Prostate gland (tissue), 2 donors: ENCODE results near the gene CCIN. TPM values are rescaled to one million over a fixed set of nuclear protein-coding genes. Genes with fewer than 3 reads are reported as not detected.
A peak's percentile ranks its signal among the peaks of the same experiment; 100 is the strongest.
"Not testable (repeated sequence)": the region's sequence is repeated elsewhere in the genome, so short reads cannot be mapped to it uniquely, and the experiment has no call there.

ENCODE experiments used
- DNase-seq: peaks from one replicate; pipeline ENCODE4 v3.0.0-alpha.2; 2019; ENCODE audit warnings: low spot score
- H3K27ac ChIP-seq, 2 donors: fragments of 200-600 bp; sonication (generic); 2 replicates each; pipeline ENCODE4 v1.5.1; 2017 to 2019
- H3K27me3 ChIP-seq: fragments of 200-600 bp; sonication (generic); replicated peaks from 2 replicates; pipeline ENCODE4 v1.5.1; 2019; ENCODE audit not compliant: insufficient read depth
- H3K36me3 ChIP-seq, 2 donors: fragments of 200-600 bp; sonication (generic); 1 replicate in 1 of 2; 2 replicates in 1 of 2; pipeline versions ENCODE4 v1.5.1 to v1.8.1; 2017 to 2019
- H3K4me1 ChIP-seq: fragments of 200-600 bp; sonication (generic); replicated peaks from 2 replicates; pipeline ENCODE4 v1.5.1; 2019
- H3K4me3 ChIP-seq, 2 donors: fragments of 200-600 bp; sonication (generic); 2 replicates each; pipeline ENCODE4 v1.5.1; 2017 to 2019
- H3K9me3 ChIP-seq: fragments of 200-600 bp; sonication (generic); 2 replicates; pipeline ENCODE4 v1.5.1; 2017
- POLR2A ChIP-seq: fragments of 450-650 bp; IDR thresholded peaks from one replicate; pipeline ENCODE4 v1.6.1; 2016; ENCODE audit warnings: antibody characterized with exemption, mild to moderate bottlenecking
- POLR2AphosphoS5 ChIP-seq: sonication (generic); formaldehyde crosslinking; IDR thresholded peaks from one replicate; pipeline ENCODE4 v1.6.1; 2017; ENCODE audit warnings: antibody characterized with exemption
- WGBS: methylation state at CpG from one replicate; pipeline ENCODE4 v1.1.5; 2018; 5-methylcytosine and 5-hydroxymethylcytosine counted together
- intact Hi-C: fragments of 100-400 bp; cut with DNase I; formaldehyde crosslinking; loops from one replicate; pipeline ENCODE4 v1.14.2; 2022
- total RNA-seq, 2 donors: library from RNA; depleted of rRNA; stranded (reverse); fragments of >200 nt; gene quantifications; one replicate each; pipeline ENCODE4 v1.1.0, GENCODE V29; 2016
- TF ChIP-seq, protein P1 (sequence below), 4 experiments: fragments of 200-600 bp in 2 of 4; fragments of 450-650 bp in 2 of 4; sonication (generic) in 2 of 4; IDR thresholded peaks; 1 replicate in 3 of 4; 2 replicates in 1 of 4; pipeline ENCODE4 v1.5.1; 2016 to 2019; ENCODE audit warnings: antibody characterized with exemption in 4 of 4, mild to moderate bottlenecking in 2 of 4, moderate library complexity in 2 of 4

The CCIN gene
- total RNA-seq, 2 donors from 2014 or later, result 0.18 to 3.0 TPM

DNA sequence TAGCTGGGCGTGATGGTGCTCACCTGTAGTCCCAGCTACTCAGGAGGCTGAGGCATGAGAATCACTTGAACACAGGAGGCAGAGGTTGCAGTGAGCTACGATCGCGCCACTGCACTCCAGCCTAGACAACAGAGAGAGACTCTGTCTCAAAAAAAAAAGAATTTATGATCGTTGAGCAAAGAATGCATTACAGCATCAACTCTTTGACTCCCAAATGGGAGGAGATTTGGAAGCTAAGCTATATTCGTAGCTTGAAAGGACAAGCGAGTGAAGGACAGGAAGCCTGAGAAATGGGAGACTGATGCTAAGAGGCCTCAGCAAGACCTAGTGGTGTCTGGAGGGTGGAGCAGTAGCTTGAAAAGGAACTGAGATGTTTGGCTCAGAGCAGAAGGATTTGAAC, 10.3 kb upstream of the CCIN start:
- no peaks in the 10 kb centered on the region for H3K27me3 ChIP-seq
- DNase-seq, result no peak
- 75% methylated on average over 7 of the region's 7 CpGs for WGBS
- H3K27ac ChIP-seq, result no peak overlapping the region
- no peak overlapping the region for H3K4me3 ChIP-seq
- no peaks in the 10 kb centered on the region for H3K4me1 ChIP-seq
- H3K9me3 ChIP-seq, result no peaks in the 10 kb centered on the region
- TF ChIP-seq, protein P1, sequence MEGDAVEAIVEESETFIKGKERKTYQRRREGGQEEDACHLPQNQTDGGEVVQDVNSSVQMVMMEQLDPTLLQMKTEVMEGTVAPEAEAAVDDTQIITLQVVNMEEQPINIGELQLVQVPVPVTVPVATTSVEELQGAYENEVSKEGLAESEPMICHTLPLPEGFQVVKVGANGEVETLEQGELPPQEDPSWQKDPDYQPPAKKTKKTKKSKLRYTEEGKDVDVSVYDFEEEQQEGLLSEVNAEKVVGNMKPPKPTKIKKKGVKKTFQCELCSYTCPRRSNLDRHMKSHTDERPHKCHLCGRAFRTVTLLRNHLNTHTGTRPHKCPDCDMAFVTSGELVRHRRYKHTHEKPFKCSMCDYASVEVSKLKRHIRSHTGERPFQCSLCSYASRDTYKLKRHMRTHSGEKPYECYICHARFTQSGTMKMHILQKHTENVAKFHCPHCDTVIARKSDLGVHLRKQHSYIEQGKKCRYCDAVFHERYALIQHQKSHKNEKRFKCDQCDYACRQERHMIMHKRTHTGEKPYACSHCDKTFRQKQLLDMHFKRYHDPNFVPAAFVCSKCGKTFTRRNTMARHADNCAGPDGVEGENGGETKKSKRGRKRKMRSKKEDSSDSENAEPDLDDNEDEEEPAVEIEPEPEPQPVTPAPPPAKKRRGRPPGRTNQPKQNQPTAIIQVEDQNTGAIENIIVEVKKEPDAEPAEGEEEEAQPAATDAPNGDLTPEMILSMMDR (IDR thresholded peaks at IDR 0.05), result no peak
- TF ChIP-seq POLR2AphosphoS5 (no peak), POLR2A (no peak)
- no peaks in the 10 kb centered on the region for H3K36me3 ChIP-seq
- intact Hi-C loops, result no loop called here

DNA sequence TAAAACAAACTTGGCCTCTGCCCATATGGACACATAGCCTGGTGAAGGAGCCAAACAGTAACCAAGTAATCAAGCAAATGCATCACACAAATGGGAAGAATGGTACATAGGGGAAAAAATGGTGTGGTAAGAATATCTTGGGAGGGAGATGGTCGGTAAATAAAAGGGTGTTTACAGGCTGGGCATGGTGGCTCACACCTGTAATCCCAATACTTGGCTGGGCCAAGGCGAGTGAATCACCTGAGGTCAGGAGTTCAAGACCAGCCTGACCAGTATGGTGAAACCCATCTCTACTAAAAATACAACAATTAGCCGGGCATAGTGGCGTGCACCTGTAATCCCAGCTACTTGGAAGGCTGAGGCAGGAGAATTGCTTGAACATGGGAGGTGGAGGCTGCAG, 9.7 kb upstream of the CCIN start:
- H3K36me3 ChIP-seq, H3K4me1 ChIP-seq, DNase-seq, H3K27me3 ChIP-seq, H3K4me3 ChIP-seq, intact Hi-C loops, H3K9me3 ChIP-seq, H3K27ac ChIP-seq: not testable (repeated sequence)
- 92% methylated on average over 4 of the region's 4 CpGs for WGBS

DNA sequence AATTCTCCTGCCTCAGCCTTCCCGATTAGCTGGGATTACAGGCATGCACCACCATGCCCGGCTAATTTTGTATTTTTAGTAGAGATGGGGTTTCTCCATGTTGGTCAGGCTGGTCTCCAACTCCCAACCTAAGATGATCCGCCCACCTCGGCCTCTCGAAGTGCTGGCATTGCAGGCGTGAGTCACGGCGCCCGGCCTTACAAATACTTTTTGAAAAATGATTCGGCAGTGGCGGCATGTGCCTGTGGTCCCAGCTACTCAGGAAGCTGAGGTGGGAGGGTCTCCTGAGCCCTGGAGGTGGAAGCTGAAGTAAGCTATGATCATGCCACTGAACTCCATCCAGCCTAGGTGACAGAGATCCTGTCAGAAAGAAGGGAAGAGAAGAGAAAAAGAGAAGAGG, 9.1 kb upstream of the CCIN start:
- H3K27ac ChIP-seq, H3K9me3 ChIP-seq, H3K27me3 ChIP-seq, H3K4me1 ChIP-seq, DNase-seq, H3K36me3 ChIP-seq, H3K4me3 ChIP-seq: not testable (repeated sequence)
- WGBS, result 79% methylated on average over 11 of the region's 11 CpGs
- intact Hi-C loops, result loop anchor here (10.0 kb wide), 1 partner anchor 215 kb away; no protein-coding TSS in a partner anchor

DNA sequence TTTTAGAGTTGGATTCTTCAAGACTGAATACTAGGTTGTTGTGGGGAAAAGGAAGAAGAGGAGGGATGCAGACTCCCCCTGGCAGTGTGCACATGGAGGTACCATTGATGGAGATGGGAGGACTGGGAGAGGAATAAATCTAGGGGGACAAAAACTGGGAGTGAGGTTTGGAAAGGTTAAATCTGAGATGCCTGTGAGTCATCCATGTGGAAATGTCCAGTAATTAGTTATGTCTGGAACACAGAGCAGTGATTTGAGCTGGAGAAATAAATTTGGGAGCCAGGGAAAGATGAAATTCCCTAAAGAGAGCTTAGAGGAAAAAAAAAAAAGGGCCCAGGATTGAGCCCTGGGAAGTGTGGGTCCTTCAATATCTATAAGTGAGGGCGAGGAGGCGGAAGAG, 8.0 kb upstream of the CCIN start:
- Histone ChIP-seq H3K27ac (no peak overlapping the region), H3K4me3 (no peak overlapping the region), H3K27me3 (no peaks in the 10 kb centered on the region), H3K4me1 (peaks cover 3% of the 10 kb centered on the region), H3K36me3 (no peaks in the 10 kb centered on the region), H3K9me3 (no peaks in the 10 kb centered on the region)
- intact Hi-C loops, result loop anchor here (10.0 kb wide), 1 partner anchor 216 kb away; no protein-coding TSS in a partner anchor
- no peak for DNase-seq
- WGBS, result 83% methylated on average over 2 of the region's 2 CpGs
- TF ChIP-seq POLR2AphosphoS5, result no peak
- TF ChIP-seq, protein P1 (IDR thresholded peaks at IDR 0.05), result no peak
- TF ChIP-seq POLR2A, result no peak

DNA sequence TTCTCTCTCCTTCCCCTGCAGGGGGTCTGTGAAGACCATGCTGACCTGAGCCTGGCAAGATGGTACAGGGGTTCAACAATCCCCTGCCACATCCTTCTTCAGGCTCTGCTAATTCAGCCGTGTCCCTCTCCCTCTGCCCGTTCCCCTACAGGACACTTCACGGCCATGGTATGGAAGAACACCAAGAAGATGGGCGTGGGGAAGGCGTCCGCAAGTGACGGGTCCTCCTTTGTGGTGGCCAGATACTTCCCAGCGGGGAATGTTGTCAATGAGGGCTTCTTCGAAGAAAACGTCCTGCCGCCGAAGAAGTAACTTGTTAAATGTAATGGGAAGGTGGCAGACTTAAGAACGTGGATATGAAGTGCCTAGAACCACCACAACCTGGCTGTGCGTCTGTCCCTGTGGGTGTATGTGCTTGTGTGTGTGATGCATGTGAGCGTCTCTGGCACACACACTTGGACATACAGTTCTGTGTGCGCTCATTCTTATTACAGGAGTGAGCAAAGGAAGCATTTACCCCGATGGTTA, 6.9 kb upstream of the CCIN start:
- 88% methylated on average over 17 of the region's 17 CpGs for WGBS
- intact Hi-C loops, result loop anchor here (2.0 to 10.0 kb wide), 2 partner anchors 19 to 217 kb away; no protein-coding TSS in a partner anchor
- Histone ChIP-seq H3K4me1 (peaks cover 3% of the 10 kb centered on the region), H3K9me3 (no peaks in the 10 kb centered on the region), H3K27ac (no peak overlapping the region), H3K36me3 (no peaks in the 10 kb centered on the region), H3K4me3 (no peak overlapping the region), H3K27me3 (no peaks in the 10 kb centered on the region)
- no peak for DNase-seq
- TF ChIP-seq POLR2AphosphoS5, result no peak
- TF ChIP-seq, protein P1 (IDR thresholded peaks at IDR 0.05), result no peak

DNA sequence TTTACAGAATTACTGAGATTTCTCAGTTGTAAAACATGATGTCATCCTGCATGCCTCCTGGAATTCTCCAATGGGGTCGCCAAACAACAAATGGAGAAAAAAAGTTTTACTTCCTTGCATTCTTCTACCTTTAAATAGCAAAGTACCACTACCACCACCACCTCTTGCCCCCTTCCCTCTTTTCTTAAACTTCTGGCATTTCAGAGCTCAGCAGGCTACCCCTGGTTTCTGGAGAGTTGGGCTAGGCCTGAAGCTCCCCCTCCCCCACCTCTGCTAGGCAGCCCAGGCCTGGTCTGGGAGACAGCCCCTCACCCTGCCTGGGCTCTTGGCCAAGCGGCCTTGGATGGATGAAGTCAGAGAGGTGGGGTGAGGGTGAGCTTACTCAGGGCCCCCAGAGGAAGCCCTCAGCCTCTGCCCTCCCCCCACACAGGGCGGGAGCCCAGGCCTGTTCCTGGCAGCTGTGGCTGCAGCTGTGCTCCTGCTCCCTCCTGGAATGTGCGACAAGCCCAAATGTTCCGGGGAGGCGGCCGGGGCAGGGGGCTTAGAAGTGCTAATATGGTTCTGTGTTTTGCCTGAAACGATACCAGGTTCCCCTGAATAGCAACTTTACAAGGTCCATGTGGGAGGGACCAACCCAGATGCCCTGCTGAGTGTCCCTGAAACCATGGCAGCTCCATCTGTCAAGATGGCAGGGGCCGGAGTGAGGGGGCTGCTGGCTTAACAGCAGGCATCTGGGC, 6.0 kb upstream of the CCIN start:
- Histone ChIP-seq H3K27me3 (no peaks in the 10 kb centered on the region), H3K4me3 (no peak overlapping the region), H3K36me3 (no peaks in the 10 kb centered on the region), H3K4me1 (peaks cover 3% of the 10 kb centered on the region), H3K9me3 (no peaks in the 10 kb centered on the region), H3K27ac (peak overlapping the region; percentile 60 to 61)
- no peak for DNase-seq
- TF ChIP-seq POLR2AphosphoS5 (no peak), POLR2A (no peak)
- TF ChIP-seq, protein P1 (IDR thresholded peaks at IDR 0.05), result no peak
- intact Hi-C loops, result loop anchor here (2.0 to 10.0 kb wide), 2 partner anchors 20 to 218 kb away; no protein-coding TSS in a partner anchor
- WGBS, result 26% methylated on average over 9 of the region's 9 CpGs
